Stimulated activated memory B cell treated with anti-CD40 and anti-IgM and Interleukin-4, amounts not matched to agents 10 μg/mL and 1 μg/mL and 100 μg/mL, for 72 hours (primary cell): ENCODE results near the gene LRP6.
"Not testable (repeated sequence)": the region's sequence is repeated elsewhere in the genome, so short reads cannot be mapped to it uniquely, and the experiment has no call there.

Experiments
- ATAC-seq: fragments of 150-1000 bp; cut with Tn5 transposase; 2 replicates; pipeline ENCODE4 v1.10.0; 2021
- H3K27ac Mint-ChIP-seq: one replicate; pipeline ENCODE4 v1.8.0; 2022; ENCODE audit warnings: mild to moderate bottlenecking, mixed read lengths
- H3K27me3 Mint-ChIP-seq: one replicate; pipeline ENCODE4 v1.8.0; 2022; ENCODE audit warnings: mixed read lengths
- H3K36me3 Mint-ChIP-seq: one replicate; pipeline ENCODE4 v1.8.0; 2022; ENCODE audit warnings: mixed read lengths
- H3K4me1 Mint-ChIP-seq: one replicate; pipeline ENCODE4 v1.8.0; 2022; ENCODE audit warnings: mixed read lengths
- H3K4me3 Mint-ChIP-seq: one replicate; pipeline ENCODE4 v1.8.0; 2022; ENCODE audit warnings: mild to moderate bottlenecking, moderate library complexity, mixed read lengths
- H3K9me3 Mint-ChIP-seq: one replicate; pipeline ENCODE4 v1.8.0; 2022; ENCODE audit warnings: mixed read lengths

The LRP6 gene

GRCh38 chr12:12266873-12267741 is at the start of gene LRP6:
TSS of gene LRP6 (minus strand) at chr12:12267044. CDS start at chr12:12266735, 309 bp downstream.
- Mint-ChIP-seq H3K4me3 (peak within 1 kb of the TSS; percentile 90), H3K27me3 (peaks cover 53% of the 10 kb centered on the region), H3K36me3 (no peaks in the 10 kb centered on the region), H3K9me3 (no peaks in the 10 kb centered on the region), H3K4me1 (peaks cover 27% of the 10 kb centered on the region), H3K27ac (peak within 1 kb of the TSS; percentile 82)
- peak; percentile 90 for ATAC-seq

- H3K27ac Mint-ChIP-seq: no peak overlapping the region
- ATAC-seq: no peak
- H3K4me3 Mint-ChIP-seq: no peak overlapping the region
- no peaks in the 10 kb centered on the region for H3K36me3 Mint-ChIP-seq
- no peaks in the 10 kb centered on the region for H3K9me3 Mint-ChIP-seq
- H3K4me1 Mint-ChIP-seq: no peaks in the 10 kb centered on the region
- H3K27me3 Mint-ChIP-seq: peaks cover 10% of the 10 kb centered on the region
Observed at GRCh38 chr12:12315838-12316237, 49.0 kb upstream of the LRP6 start.

DNA sequence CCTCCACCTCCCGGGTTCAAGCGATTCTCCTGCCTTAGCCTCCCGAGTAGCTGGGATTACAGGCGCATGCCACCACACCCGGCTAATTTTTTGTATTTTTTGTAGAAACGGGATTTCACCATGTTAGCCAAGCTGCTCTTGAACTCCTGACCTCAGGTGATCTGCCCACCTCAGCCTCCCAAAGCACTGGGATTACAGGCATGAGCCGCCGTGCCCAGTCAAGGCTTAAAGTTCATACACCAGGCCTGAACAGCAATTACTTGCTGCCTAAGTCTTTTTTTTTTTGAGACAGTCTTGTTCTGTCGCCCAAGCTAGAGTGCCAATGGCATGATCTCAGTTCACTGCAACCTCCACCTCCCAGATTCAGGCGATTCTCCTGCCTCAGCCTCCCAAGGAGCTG is 43.9 kb upstream of the LRP6 start:
- H3K36me3 Mint-ChIP-seq, ATAC-seq, H3K27ac Mint-ChIP-seq, H3K27me3 Mint-ChIP-seq, H3K4me1 Mint-ChIP-seq, H3K9me3 Mint-ChIP-seq, H3K4me3 Mint-ChIP-seq: not testable (repeated sequence)

- ATAC-seq: no peak
- Mint-ChIP-seq H3K36me3 (no peaks in the 10 kb centered on the region), H3K27me3 (peaks cover 9% of the 10 kb centered on the region), H3K4me1 (no peaks in the 10 kb centered on the region), H3K9me3 (peaks cover 3% of the 10 kb centered on the region), H3K4me3 (no peak overlapping the region), H3K27ac (no peak overlapping the region)
Observed at GRCh38 chr12:12305568-12306300, 38.9 kb upstream of the LRP6 start.

DNA sequence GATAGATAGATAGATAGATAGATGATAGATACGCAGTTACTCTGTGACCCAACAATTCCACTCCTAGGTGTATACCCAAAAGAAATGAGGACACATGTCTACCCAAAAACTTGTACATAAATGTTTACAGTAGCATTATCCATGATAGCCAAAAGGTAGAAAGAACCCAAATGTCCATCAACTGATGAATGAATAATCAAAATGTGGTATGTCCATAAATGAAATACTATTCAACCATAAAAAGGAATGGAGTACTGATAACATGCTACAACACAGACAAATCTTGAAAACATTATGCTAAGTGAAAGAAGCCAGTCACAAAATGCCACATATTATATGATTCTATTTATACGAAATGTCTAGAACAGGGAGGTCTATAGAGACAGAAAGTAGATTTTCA is 36.1 kb upstream of the LRP6 start:
- ATAC-seq: no peak
- Mint-ChIP-seq H3K4me3 (no peak overlapping the region), H3K9me3 (peaks cover 3% of the 10 kb centered on the region), H3K36me3 (no peaks in the 10 kb centered on the region), H3K4me1 (no peaks in the 10 kb centered on the region), H3K27me3 (peaks cover 9% of the 10 kb centered on the region), H3K27ac (no peak overlapping the region)

- H3K27ac Mint-ChIP-seq: no peak overlapping the region
- H3K27me3 Mint-ChIP-seq: peaks cover 18% of the 10 kb centered on the region
- H3K4me1 Mint-ChIP-seq: no peaks in the 10 kb centered on the region
- no peaks in the 10 kb centered on the region for H3K36me3 Mint-ChIP-seq
- peaks cover 3% of the 10 kb centered on the region for H3K9me3 Mint-ChIP-seq
- ATAC-seq: no peak
- no peak overlapping the region for H3K4me3 Mint-ChIP-seq
Observed at GRCh38 chr12:12301122-12301521, 34.3 kb upstream of the LRP6 start.

DNA sequence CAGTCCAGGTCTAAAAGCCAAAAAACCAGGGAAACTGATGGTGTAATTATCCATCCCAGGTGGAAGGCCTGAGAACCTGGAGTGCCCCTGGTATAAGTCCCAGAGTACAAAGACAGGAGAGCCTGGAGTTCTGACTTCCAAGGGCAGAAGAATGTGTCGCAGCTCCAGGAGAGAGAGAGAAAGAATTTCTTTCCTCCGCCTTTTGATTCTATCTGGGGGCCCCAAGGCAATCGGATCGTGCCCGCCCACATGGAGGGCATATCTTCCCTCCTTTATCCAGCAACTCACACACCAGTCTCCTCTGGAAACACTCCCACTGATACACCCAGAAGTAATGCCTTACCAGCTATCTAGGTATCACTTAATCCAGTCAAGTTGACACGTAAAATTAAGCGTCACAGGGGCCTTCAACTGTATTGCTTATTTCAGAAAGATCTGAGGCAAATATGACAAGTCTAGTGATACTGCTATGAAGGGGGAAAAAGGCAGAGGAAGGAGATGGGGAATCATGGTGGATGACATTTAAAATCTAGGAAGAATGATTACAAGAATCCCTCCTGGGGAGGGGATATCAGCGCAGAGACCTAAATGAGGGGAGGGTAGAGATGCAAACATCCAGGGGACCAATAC is 30.5 kb upstream of the LRP6 start:
- peaks cover 3% of the 10 kb centered on the region for H3K9me3 Mint-ChIP-seq
- H3K4me1 Mint-ChIP-seq: no peaks in the 10 kb centered on the region
- H3K36me3 Mint-ChIP-seq: no peaks in the 10 kb centered on the region
- no peak overlapping the region for H3K27ac Mint-ChIP-seq
- peaks cover 28% of the 10 kb centered on the region for H3K27me3 Mint-ChIP-seq
- no peak overlapping the region for H3K4me3 Mint-ChIP-seq
- ATAC-seq: no peak

GRCh38 chr12:12294215-12295005 is 27.6 kb upstream of the LRP6 start:
- no peak for ATAC-seq
- no peak overlapping the region for H3K27ac Mint-ChIP-seq
- no peaks in the 10 kb centered on the region for H3K36me3 Mint-ChIP-seq
- no peaks in the 10 kb centered on the region for H3K9me3 Mint-ChIP-seq
- H3K4me1 Mint-ChIP-seq: no peaks in the 10 kb centered on the region
- H3K4me3 Mint-ChIP-seq: no peak overlapping the region
- peaks cover 20% of the 10 kb centered on the region for H3K27me3 Mint-ChIP-seq

DNA sequence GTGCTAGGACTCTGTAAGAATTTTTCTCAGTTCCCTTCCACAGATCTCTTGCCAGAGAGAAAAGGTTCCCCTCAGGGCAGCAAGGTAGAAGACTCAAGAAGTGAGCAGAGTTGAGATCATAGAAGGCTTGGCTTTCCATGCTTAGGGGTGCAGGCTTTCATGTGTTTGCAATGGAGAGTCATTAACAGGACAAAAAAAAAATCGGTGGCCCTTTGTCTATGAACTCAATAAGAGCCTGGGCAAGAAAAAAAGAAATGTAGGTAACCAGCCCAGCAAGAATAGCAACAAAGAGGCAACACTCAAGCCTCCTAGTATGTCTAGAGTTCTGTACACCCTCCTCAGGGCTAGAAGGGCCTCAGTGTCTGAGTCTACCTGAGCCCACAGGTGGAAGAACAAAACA is 23.4 kb upstream of the LRP6 start:
- H3K36me3 Mint-ChIP-seq: no peaks in the 10 kb centered on the region
- ATAC-seq: no peak
- peaks cover 11% of the 10 kb centered on the region for H3K27me3 Mint-ChIP-seq
- no peak overlapping the region for H3K27ac Mint-ChIP-seq
- H3K4me3 Mint-ChIP-seq: no peak overlapping the region
- H3K4me1 Mint-ChIP-seq: no peaks in the 10 kb centered on the region
- no peaks in the 10 kb centered on the region for H3K9me3 Mint-ChIP-seq

DNA sequence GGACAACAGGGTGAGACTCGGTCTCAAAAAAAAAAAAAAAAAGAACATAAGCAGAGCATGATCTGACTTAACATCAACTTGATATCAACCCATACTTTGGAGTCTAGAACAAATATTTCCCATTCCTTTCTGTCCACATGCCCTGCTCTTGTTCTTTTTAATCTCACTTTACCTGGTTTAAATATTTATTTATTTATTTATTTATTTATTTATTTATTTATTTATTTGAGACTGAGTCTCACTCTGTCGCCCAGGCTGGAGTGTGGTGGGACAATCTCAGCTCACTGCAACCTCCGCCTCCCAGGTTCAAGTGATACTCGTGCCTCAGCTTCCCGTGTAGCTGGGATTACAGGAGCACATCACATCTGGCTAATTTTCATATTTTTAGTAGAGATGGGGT is 19.6 kb upstream of the LRP6 start:
- Mint-ChIP-seq H3K4me3 (no peak overlapping the region), H3K27me3 (peaks cover 25% of the 10 kb centered on the region), H3K36me3 (no peaks in the 10 kb centered on the region), H3K9me3 (no peaks in the 10 kb centered on the region), H3K27ac (no peak overlapping the region), H3K4me1 (no peaks in the 10 kb centered on the region)
- no peak for ATAC-seq

DNA sequence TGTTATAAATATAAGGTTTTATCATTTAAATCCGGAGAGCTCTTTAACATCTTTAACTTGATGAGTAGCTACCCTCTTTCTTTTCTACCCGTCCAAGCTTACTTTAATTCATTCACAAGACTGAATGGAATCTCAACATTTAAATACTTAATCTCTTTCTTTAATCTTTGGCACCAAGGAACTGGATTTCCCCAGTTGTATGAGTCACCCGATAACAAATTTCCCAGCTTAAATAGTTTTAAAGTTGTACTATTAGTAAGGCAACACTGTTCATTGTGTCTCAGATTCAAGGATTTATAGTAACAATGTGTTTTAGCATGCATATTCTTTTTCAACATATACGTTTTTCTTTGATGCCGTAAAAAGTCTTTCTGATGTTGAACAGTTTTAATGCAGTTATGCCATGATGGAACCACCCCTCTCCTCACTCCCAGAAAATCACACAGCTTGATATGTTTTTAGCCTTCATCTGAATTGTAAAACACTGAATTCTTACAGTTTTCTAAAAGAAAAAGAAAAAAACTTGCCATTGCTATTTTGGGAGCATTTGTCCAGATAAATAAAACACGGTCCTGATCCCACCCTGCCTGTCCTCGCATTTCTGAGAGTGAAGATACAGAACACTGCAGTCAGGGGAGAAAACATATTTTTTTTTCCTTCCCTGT is 16.0 kb upstream of the LRP6 start:
- H3K36me3 Mint-ChIP-seq: no peaks in the 10 kb centered on the region
- H3K9me3 Mint-ChIP-seq: peaks cover 1% of the 10 kb centered on the region
- H3K27me3 Mint-ChIP-seq: peaks cover 36% of the 10 kb centered on the region
- ATAC-seq: no peak
- no peak overlapping the region for H3K4me3 Mint-ChIP-seq
- H3K27ac Mint-ChIP-seq: no peak overlapping the region
- no peaks in the 10 kb centered on the region for H3K4me1 Mint-ChIP-seq

DNA sequence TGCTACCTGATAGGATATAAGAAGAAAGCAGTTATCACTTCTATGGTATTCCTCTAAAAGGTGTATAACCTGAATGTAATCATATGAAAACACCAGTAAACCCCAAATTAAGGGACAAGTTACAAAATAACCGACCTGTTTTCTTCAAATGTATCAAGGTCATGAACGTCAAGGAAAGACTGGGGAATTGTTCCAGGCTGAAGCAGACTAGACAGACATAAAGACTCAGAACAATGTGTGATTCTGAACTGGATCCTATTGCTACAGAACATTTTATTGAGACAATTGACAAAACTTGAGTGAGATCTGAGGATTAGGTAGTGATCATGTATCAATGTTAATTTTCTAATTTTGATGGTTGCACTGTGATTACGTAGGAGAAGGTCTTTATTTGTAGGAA is 15.4 kb upstream of the LRP6 start:
- no peaks in the 10 kb centered on the region for H3K4me1 Mint-ChIP-seq
- H3K9me3 Mint-ChIP-seq: peaks cover 5% of the 10 kb centered on the region
- peaks cover 36% of the 10 kb centered on the region for H3K27me3 Mint-ChIP-seq
- no peak overlapping the region for H3K27ac Mint-ChIP-seq
- no peak overlapping the region for H3K4me3 Mint-ChIP-seq
- no peak for ATAC-seq
- no peaks in the 10 kb centered on the region for H3K36me3 Mint-ChIP-seq

DNA sequence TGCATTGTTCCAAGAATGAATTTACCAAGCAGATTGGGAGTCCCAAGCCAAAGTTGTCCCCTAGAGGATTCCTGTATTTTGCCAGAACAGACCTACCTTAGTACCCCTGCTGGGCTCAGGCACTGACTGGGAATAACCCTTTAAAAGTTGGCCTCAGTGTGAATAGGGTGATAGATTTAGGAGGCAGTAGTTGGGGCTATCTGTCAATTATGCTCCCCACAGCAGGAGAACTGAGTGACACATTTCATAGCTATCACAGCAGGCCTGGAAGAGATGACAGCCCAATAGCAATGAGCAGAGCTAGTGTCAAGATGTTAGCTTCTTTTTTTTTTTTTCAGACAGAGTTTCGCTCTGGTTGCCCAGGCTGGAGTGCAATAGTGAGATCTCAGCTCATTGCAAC is 14.3 kb upstream of the LRP6 start:
- no peaks in the 10 kb centered on the region for H3K36me3 Mint-ChIP-seq
- H3K27me3 Mint-ChIP-seq: peaks cover 36% of the 10 kb centered on the region
- H3K4me3 Mint-ChIP-seq: no peak overlapping the region
- ATAC-seq: no peak
- no peak overlapping the region for H3K27ac Mint-ChIP-seq
- H3K9me3 Mint-ChIP-seq: peaks cover 5% of the 10 kb centered on the region
- no peaks in the 10 kb centered on the region for H3K4me1 Mint-ChIP-seq

DNA sequence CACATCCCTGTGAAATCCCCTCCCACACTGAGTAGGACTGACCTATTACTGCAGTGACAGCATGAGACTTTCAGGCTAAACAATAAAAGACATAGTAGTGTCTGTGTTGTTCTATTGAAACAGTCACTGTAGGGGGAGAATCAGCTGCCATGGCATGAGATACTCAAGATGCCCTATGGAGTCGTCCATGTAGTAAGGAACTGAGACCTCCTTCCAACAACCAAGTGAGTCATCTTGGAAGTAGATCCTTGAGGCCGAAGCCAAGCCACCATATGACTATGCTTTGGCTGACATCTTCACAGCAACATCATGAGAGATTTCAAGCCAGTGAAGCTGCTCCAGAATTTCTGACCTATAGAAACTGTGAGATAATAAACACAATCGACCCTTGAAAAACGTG is 12.1 kb upstream of the LRP6 start:
- Mint-ChIP-seq H3K36me3 (no peaks in the 10 kb centered on the region), H3K27ac (no peak overlapping the region), H3K4me3 (no peak overlapping the region), H3K4me1 (no peaks in the 10 kb centered on the region), H3K9me3 (peaks cover 13% of the 10 kb centered on the region), H3K27me3 (peaks cover 35% of the 10 kb centered on the region)
- ATAC-seq: no peak
